ENCODE data around the gene ATP9A.

- TF ChIP-seq JUND (IDR thresholded peaks at IDR 0.05) (no peak), FOXJ3 (CRISPR knock-in tag; IDR thresholded peaks at IDR 0.05) (no peak), CTCF (IDR thresholded peaks at IDR 0.05) (no peak), GATA2 (CRISPR knock-in tag; IDR thresholded peaks at IDR 0.05) (no peak), YY1 (IDR thresholded peaks at IDR 0.05; ENCODE audit: low read depth) (no peak), MEF2A (IDR thresholded peaks at IDR 0.05; ENCODE audit: borderline replicate concordance, low read depth) (no peak), RXRA (IDR thresholded peaks at IDR 0.05; ENCODE audit: borderline replicate concordance, low read depth) (no peak), USF2 (IDR thresholded peaks at IDR 0.05; ENCODE audit: borderline replicate concordance, low read depth, low read length) (no peak)
These were observed 47.3 kb upstream of the ATP9A start for GRCh38 chr20:51815383-51816076.
